Activated T-helper 9 cell treated with anti-CD3 and anti-CD28 coated beads, Interleukin-2, amount 50 U/mL, for 16 hours (primary cell): ENCODE measurements around the gene NKX6-2.
"Not testable (repeated sequence)": the region's sequence is repeated elsewhere in the genome, so short reads cannot be mapped to it uniquely, and the experiment has no call there.

Experiments used
- DNase-seq: peaks from one replicate; pipeline ENCODE4 v3.0.0-alpha.2; 2020; ENCODE audit warnings: low read depth

The NKX6-2 gene

DNA sequence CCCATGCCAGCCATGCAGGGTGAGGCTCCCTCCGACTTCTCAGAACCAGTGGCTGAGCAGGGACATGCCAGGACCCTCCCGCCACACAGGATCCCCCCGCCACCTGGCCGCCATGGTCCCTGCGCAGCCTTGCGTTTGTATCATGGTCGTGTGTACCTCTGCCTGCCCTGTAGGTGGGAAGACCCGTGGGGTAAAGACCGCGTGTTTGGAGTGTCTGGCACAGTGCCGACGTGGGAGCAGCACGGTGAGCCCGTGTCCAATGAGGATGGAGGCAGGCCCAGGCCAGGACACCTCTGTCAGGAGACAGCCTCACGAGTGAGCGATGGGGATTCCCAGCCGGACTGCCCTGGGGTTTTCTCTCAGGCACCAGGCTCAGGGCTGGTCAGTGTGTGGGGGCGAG is 31.9 kb downstream of the NKX6-2 start:
- no peak for DNase-seq

DNA sequence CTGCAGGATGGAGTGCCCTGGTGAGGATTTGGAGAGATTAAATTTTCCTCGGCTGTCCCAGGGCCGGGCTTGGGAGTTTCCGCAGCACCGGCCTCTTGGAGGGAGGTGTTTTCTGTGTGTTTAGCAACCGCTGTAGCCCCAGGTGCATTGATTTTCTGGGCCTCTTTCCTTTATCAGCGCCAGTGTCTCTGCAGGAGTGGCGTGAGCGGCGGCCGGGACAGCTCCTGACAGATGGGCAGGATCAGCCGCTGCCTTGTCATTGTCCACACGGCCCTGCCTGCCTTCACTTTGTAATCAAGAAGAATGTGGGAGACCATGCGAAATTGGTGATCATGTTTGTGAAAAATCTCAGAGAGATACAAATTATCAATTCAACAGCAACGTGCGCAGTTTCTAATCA is 32.4 kb downstream of the NKX6-2 start:
- DNase-seq = no peak

DNA sequence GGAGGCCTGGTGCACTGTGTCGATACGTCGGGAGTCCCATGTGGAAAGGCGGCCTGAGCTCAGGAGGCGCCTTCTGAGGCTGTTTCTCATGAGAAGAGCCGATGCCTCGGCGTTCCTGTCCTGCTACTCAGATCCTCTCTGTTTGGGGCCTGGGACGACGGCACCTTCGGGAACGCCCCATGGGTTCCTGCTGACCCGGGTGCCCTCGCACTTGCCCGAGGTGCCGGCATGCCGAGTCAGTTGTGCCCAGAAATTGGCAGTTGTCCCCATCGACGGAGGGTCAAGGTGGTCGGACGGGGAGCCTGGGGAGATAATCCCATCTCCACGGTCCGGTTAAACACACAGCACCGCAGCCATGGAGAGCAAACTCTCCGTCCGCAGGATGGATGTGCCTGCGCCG is 33.0 kb downstream of the NKX6-2 start:
- DNase-seq = no peak

DNA sequence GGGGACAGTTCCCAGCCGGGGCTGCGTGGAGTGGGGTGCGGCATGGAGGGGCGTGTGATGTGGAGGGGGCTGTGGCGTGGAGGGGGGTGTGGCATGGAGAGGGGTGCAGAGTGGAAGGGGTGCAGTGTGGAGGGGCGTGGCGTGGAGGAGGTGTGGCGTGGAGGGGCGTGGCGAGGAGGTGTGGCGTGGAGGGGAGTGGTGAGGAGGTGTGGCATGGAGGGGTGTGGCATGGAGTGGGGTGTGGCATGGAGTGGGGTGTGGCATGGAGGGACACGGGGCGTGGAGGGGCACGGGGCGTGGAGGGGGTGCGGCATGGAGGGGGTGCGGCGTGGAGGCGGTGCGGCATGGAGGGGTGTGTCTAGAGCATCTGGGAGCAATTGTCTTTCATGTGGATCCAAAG is 33.6 kb downstream of the NKX6-2 start:
- no peak for DNase-seq

DNA sequence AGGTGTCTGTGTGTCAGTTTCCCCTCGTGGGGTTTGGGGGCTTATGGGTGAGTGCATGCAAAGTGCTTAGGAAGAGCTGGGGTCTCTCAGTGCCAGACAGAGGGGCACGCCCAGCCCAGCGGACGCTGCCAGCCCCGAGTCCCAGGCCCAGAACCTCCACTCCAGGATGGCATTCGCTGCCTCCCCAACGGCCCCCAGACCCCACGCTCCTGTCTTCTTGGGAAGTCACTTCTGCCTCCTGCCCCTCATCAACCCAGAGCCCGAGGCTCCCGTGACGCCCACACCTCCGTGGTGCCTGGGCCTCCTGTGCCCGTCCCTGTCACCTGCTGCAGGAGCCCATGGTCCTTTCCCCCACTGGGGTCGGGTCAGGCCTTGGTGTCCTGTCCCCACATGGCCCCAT is 35.0 kb downstream of the NKX6-2 start:
- DNase-seq = no peak

DNA sequence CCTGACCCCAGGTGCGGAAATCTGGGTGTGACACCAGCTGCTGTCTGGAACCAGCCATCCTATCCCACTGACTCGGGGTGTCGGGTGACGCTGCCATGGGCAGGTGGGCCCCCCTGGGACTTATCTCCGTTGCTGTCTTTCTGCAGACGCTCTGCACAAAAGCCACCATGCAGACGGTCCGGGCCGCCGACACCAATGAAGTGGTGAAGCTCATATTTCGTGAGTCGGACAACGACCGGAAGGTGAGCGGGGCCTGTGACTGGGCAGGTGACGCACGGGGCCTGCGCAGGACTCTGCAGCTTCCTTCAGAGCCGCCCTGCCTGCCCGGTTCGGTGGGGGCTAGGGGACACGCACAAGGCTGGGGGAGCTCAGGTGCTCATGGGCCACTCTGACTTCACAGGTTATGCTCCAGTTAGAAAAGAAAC is 36.6 kb downstream of the NKX6-2 start:
- no peak for DNase-seq

DNA sequence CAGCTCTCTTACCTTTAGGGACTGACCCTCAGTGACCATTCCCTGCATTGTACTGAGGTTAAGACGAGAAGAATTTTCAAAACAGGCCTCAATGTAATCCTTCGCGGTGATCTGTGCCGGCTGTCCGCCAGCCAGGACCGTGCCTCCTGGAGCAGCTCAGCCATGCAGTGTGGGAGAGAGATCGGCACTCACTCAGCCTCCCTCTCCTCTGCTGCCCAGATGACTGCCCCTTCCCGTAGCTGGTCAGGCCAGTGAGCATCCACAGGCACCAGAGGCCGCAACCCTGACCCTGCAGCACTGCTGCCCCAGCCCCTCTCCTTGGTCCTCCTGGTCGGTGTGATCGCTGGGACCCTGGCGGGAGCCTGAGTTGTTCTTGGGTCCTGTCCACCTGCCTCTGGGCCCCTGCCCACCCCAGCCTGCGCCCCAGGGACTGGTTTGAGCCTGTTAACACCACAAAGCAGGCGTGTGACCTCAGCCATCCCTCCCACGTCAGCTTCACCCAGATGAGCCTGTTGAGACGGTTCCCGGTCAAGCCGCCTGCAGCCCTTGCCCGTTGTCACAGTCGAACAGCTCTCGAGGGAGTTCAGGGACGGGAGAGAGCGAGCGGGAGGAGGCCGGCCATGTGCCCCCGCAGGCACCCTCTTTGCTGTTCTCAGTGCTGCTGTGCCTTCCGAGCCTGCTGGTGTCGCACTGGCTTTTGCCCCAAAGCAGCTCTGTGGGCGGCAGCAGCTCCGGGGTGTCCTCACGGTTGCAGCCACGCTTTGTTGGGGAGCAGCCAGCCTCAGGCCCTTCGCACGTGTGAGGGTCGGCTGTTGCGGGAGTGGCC is 37.2 kb downstream of the NKX6-2 start:
- DNase-seq = no peak

DNA sequence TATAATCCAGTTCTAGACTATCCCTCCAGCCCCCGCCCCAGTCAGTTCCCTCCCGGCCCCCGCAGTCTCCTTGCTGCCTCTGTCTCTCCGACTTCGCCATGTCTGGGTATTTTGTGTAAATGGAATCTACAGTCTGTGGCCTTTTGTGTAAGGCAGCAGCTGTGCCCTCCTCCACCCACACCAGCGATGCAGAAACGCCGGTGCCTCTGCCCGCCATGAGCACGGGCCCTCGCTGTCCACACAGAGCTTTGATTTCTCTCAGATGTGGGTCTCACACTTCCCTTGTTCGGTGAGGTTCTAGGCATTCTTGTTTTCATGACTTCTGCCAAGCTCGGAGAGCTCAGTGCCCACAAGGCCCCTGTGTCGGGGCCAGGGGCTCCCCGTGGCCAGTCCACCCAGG is 37.8 kb downstream of the NKX6-2 start:
- DNase-seq = no peak

DNA sequence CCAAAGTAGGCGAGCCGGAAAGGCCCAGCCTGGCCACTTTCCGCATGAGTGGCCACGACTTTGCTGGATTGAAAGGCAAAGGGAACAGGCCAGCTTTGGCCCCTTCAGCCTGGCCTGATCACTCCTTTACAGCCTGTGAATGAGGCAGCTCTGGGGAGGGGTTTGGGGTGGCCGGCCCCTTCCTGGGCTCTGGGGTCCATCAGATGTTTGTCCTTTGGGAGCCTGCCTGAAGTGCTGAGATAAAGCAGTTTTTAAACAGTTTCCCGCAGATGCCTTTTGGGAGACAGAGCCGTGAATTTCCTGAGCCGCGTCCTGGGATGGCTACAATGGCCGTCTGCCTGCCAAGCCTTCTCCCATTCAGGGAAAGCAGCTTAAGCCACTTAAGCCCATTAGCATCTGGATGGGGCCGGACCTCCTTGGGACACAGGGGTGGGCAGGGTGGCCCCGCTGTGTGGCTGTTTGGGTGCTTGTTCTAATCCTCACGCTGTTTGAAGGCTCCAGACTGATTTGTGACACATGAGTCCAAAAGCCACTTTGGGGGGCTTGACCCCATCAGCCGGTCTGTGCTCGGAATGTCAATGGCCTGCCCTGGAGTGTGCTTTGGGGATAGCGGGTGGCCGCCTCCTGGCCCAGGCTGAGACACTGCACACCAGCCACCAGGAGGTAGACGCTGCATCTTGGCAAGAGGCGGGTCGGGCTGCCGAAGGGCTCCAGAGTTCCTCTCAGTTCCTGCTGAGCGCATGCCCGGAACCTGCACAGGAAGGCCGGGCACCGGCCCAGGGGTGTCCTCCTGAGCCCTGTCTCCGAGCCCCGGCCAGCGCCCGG is 38.9 kb downstream of the NKX6-2 start:
- no peak for DNase-seq

DNA sequence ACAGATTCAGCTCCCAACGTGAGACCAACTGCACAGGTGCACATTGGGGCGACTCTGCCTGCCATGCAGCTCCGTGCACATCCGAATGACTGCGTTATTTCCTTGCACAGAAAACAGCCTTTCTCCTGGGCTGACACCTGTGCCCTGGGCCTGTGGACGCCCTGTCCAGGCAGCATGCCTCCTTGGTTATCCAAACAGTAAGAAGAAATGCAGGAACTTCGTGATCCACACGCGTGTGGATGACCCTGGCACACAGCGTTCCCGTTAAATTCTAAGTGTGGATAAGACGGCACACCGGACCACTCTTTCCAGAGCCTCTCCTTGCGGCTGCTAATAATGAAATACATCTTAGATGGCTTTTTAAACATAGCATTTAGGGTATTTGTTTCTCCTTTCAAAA is 39.6 kb downstream of the NKX6-2 start:
- DNase-seq = no peak

DNA sequence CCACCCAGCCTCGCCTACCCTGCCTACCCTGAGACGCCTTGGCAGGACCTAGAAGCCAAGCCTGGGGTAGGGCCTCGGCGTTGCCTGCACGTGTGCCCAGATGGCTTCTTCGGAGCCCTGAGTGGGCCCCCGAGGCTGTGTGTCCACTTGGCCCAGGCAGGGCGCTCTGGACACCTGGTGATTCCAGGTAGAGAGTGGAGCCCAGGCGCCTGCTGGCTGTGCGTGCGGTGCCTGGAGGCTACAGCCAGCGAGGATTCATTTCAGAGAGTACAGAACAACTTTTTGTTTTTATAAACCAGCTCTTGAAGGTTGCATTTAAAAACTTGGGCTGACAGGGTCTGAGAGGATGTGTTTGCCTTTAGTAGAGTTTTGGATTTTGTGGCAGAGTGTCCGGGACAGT is 40.0 kb downstream of the NKX6-2 start:
- no peak for DNase-seq

DNA sequence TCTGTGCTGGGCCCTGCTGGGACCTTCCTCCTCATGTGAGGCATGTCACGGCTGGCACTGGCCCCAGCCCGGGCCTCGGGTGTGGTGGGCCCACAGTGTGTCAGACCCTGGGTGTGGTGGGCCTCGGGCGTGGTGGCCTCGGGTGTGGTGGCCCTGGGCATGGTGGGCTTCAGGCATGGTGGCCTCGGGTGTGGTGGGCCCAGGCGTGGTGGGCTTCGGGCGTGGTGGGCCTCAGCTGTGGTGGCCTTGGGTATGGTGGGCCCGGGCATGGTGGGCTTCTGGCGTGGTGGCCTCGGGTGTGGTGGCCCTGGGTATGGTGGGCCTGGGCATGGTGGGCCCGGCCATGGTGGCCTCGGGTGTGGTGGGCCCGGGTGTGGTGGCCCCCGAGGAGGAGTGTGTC is 40.4 kb downstream of the NKX6-2 start:
- no peak for DNase-seq

DNA sequence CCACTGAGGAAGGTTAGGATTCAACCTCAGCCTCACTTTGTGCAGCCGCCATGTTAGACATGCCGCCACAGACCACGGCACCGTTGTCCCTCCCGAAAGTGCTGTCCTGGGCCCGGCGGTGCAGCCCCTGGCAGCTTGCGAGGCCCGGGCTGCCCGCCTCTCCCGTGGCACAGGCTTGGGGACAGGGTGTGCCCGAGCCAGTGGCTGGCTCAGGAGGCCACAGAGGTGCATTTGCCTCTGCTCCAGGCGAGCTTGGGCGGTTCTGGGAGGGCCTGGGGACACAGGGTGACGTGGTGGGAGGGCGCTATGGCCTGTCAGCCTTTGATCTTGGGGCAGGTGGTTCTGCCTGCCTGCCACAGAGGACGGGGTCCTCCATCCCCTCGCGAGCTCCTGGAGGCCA is 41.1 kb downstream of the NKX6-2 start:
- no peak for DNase-seq

DNA sequence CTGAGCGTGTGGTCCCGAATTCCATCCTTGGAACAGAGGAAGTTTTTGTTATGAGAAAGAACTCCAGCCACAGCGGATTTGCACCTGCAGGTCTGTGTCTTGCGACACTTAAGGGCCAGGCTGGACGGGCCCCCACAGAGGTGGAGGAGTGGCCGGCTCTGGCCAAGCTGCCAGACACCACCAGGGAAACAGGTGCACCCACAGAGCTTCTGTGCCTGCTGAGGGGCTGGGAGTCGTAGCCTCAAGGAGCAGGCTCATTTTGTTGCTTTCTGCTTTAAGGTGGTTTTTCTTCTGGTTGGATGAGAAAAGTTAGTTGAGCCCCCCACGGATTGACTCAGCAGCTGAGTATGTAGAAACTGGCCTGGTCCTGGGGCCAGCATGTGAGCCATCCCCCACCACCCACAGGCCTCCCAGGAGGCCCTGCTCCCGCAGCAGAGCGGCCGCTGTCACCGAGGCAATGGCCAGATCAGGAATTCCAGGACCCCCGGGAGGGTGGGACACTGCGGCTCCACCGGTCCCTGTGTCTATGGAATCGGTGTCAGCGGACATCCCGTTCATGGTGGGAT is 41.9 kb downstream of the NKX6-2 start:
- DNase-seq = no peak

DNA sequence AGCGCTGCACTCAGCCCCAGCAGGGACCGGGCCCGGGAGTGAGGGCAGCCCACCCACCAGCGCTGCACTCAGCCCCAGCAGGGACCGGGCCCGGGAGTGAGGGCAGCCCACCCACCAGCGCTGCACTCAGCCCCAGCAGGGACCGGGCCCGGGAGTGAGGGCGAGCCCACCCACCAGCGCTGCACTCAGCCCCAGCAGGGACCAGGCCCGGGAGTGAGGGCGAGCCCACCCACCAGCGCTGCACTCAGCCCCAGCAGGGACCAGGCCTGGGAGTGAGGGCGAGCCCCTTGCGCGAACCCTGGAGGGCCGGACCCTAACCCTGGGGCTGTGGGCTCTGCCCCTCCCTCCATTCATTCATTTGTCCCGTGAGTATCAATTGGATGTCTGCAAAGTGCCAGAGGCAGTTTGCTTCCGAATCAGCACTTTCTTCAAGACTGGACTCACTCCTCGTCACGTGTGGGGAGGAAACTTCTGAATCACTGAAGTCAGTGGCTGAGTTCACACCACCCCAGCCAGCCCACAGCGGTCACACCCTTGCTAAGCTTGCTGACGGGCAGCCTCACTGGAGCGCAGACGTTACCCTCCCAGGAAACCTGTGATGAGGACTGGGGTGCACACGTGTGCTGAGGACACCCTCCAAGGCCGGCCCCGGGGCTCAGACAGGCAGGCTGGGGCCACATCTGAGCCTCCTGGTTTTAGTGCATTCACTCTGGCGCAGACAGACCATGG is 42.6 kb downstream of the NKX6-2 start:
- not testable (repeated sequence) for DNase-seq

DNA sequence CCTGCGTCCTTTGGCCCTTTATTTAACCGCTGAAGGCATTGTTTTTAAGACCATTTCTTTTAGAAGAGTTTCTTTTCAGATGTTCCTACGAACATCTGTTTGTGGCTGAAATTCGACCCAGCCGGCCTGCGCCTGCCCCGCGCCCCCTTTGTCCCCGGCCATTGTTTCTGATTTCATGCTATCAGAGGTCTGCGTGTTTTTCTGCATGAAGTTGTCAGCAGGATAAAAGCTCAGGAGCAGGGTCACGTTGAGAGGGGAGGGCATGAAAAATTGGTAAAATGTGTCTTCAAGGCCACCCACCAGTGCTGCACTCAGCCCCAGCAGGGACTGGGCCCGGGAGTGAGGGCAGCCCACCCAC is 43.1 kb downstream of the NKX6-2 start:
- no peak for DNase-seq

DNA sequence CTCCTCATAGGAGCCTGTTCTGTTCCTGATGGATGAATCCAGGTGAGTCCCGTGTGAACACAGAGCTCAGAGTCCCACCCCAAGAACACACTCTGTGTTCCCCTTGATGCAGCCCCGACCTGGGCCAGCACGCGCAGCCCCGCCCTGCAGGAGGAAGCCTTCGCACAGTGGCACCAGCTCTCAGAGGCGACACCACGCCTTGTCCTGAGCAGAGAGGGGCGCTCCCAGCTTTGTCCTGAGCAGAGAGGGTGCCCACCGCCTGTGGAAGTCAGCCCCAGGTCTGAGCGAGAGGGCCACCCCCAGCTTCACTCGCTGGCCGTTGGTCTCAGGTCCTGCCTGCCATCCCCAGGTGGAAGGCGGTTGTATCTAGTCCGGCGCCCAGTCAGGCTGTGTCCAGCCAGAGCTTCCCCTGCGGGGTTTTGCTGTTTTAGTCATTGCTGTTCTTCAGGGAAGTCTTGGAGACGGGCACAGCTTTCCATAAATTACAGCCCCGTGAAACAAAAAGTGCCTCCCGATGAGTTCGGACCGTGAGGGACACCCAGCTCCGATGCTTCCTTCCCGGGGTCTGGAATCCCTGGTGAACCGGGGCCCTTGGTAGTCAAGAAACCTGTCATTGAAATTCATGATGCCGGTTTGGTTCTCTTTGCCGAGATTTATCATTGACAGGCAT is 43.6 kb downstream of the NKX6-2 start:
- DNase-seq = no peak

DNA sequence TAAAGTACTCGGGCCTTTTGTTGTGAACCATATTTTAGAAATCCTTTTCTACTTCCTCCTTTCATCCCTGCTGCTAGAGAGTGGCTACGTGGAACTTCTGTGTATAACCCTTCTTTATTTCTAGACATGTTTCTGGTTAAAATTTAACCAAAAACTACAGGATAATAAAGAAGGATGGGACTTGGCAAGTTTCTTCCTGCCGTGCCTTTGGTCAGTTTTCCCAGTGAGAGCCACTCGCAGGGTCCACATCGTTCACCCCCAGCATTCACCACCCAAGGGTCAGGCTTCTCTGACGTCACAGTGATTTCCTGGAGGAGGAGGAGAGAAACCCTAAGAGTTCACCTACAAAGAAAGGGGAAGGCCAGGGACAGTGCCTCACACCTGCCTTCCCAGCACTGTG is 45.4 kb downstream of the NKX6-2 start:
- DNase-seq = no peak

DNA sequence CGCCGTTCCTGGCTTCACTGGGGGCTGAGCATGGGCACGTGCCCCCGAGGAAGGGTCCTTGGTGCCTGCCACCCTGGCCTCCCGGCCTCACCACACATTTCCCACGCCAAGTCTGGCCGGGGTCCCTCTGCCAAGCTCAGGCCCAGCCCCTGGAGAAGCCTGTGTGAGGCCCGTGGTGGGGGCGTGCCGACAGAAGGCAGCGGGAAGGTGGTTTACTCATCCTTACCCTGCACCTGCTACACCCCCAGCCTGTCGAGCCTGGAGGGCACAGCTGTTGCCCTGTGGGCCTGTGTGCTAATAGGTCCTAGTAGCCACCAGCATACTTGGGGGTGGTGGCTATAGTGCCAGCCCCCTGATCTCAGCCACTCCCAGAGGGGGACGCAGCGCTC is 46.7 kb downstream of the NKX6-2 start:
- DNase-seq = no peak

DNA sequence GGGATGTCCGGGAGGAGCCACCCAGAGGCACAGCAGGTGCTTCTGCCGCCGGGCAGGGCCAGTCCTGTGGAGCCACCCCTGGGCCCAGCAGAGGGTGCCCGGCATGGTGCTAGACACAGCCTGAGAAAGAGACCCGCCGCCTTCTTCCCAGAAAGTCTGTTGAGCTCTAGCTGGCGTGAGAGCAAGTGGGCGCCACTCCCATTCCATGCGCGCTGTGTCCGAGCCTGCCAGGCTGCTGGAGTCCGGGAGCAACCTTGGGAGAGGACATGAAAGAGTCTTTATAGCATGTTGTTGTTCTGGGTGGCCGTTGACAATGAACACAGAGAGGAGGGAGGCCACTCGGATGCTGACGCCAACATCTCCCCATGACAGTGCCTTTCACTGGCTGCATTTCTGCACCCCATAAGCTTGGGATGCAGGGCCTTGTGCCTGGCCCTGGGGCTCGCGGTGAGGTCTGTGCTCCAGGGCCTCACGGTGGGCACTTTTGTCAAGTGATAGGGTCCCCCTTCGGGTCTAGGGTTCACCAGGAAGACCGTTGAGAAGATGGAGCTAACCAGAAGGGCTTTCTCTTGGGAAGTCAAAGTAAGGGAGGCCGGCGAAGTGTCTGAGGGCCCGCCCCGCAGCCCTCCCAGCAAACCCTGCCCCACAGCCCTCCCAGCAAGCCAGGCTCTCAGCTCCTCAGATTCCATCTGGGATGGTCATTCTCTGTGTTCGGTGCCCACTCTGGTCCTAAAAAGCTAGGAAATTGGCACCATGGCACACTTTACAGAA is 47.3 kb downstream of the NKX6-2 start:
- no peak for DNase-seq

DNA sequence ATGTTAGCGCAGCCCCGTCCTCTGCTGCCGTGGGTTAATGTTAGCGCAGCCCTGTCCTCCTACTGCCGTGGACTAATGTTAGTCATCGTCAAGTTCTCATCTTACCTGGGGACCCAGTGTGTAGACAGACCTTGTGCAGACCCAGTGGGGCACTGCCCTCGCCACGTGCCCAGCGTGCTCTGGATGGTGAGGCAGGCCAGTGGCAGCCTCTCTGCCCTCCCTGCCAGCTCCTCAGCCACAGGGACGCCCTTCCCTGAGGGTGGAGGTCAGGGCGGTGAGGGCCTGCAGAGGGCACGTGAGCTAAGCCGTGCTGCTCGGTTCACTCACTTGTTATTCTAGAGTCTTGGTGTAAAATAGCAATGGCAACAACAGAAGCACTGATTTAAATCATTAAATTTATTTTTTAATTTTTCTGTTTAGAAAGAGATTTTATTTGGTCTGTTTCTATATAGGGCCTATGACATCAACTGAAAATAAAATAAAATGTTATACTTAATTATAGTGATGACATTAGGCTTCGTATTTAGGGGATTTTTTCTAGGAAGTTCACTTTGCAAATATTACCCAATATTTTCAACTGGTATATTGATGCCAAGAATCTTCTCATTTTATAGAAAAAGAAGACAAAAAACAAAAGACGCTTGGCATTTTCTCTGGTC is 48.4 kb downstream of the NKX6-2 start:
- DNase-seq = no peak
